MCF 10A (cell line): Measurements from ENCODE around the gene EVX1. TPM values are rescaled to one million over a fixed set of nuclear protein-coding genes. Genes with fewer than 3 reads are reported as not detected.

Experiments used
- BruUV-seq: library from RNA; stranded (reverse); fragments of 400-500 nt; replicated peaks from 2 replicates; lab custom pipeline; 2021; lab: Mats Ljungman, UMichigan
- CTCF ChIA-PET: fragments of 300-600 bp; sonication (Branson Sonifier 250); formaldehyde crosslinking; extraction: SDS; loops from one replicate; lab custom pipeline; 2021; ENCODE audit warnings: antibody characterized with exemption, inconsistent platforms; lab: Yijun Ruan, JAX
- POLR2A ChIA-PET: fragments of 300-600, 350-650 bp; sonication (Branson Sonifier 250); formaldehyde crosslinking; extraction: SDS; loops from one replicate; lab custom pipeline; 2020; ENCODE audit warnings: antibody characterized with exemption, inconsistent platforms; lab: Yijun Ruan, JAX
- DNase-seq: peaks from one replicate; pipeline ENCODE4 v3.0.0-alpha.2; 2018; ENCODE audit not compliant: unreplicated experiment
- H3K27ac Mint-ChIP-seq: one replicate; pipeline ENCODE4 v1.8.0; 2022; ENCODE audit warnings: mild to moderate bottlenecking, low read depth, mixed read lengths; ENCODE audit not compliant: unreplicated experiment
- H3K27me3 Mint-ChIP-seq: one replicate; pipeline ENCODE4 v1.8.0; 2022; ENCODE audit warnings: mixed read lengths; ENCODE audit not compliant: insufficient read depth, unreplicated experiment
- H3K36me3 Mint-ChIP-seq: one replicate; pipeline ENCODE4 v1.8.0; 2022; ENCODE audit warnings: mild to moderate bottlenecking, moderate library complexity, mixed read lengths; ENCODE audit not compliant: insufficient read depth, unreplicated experiment
- H3K4me1 Mint-ChIP-seq: one replicate; pipeline ENCODE4 v1.8.0; 2022; ENCODE audit warnings: mixed read lengths; ENCODE audit not compliant: insufficient read depth, unreplicated experiment
- H3K4me3 Mint-ChIP-seq: one replicate; pipeline ENCODE4 v1.8.0; 2022; ENCODE audit warnings: mild to moderate bottlenecking, moderate library complexity, mixed read lengths; ENCODE audit not compliant: unreplicated experiment
- H3K9me3 Mint-ChIP-seq: one replicate; pipeline ENCODE4 v1.8.0; 2022; ENCODE audit warnings: mixed read lengths; ENCODE audit not compliant: unreplicated experiment
- CTCF ChIP-seq: fragments of 200-600 bp; IDR thresholded peaks from one replicate; pipeline ENCODE4 v1.8.0; 2022; ENCODE audit warnings: antibody characterized with exemption, mild to moderate bottlenecking; ENCODE audit not compliant: unreplicated experiment
- intact Hi-C: fragments of 100-400 bp; cut with micrococcal nuclease; formaldehyde crosslinking; loops from 2 replicates; pipeline ENCODE4 v1.14.1; 2022
- total RNA-seq: library from RNA; stranded (reverse); gene quantifications from 2 replicates; pipeline ENCODE4 v1.2.3, GENCODE V29; 2022

The EVX1 gene
- total RNA-seq, 1 experiment from 2014 or later, result not detected

DNA sequence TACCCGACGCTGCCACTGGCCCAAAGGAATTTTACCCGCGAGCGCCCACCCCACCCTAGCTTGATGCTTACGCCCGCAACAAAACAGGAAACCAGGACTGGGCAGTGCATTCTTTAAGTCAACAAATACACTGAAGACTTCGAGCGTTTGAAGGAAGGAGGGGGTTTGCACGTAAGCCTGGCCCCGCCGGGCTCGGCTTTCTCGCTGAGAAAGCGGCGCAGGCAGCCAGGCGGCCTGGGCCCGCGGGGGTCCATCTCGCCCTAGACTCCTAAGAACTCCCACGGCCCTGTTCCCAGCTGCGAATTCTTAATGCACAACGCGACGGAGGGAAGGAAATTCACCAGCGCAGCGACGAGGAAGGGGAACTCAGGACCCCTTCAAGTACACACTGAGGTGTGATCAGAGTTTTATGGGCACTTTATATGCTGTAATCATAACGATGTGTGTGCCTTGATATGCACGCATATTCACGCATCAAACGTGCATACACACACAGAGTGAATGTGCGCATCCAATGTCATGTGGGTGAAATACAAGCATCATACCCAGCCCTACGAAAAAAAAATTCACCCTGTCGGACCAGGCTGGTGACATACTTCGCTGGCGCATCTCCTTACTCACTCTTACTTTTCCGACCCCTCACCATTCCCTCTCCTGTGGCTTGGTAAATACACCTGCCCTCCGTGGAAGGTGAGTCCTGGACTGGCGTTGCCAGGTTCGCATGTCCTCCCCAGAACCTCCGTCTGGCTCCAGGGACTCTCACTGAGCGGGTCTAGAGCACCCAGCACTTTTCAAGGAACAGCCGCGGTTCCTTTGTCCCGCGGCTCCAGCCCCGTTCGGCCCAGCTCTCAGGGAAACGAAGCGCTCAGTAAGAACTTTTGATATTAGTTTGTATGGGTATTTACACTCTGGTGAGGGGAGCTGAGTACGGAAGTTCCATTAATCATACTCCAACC, 37.0 kb upstream of the EVX1 start:
- no peak for DNase-seq
- H3K27ac Mint-ChIP-seq, result no peak overlapping the region
- H3K9me3 Mint-ChIP-seq, result no peaks in the 10 kb centered on the region
- H3K4me3 Mint-ChIP-seq, result no peak overlapping the region
- no peaks in the 10 kb centered on the region for H3K4me1 Mint-ChIP-seq
- H3K27me3 Mint-ChIP-seq, result peaks cover 49% of the 10 kb centered on the region
- intact Hi-C loops, result no loop called here
- CTCF ChIA-PET, result interaction anchor here (1.0 to 6.5 kb wide), 2 partner anchors 10 to 369 kb away, joined by 5 to 71 read pairs; no protein-coding TSS in a partner anchor
- no peaks in the 10 kb centered on the region for H3K36me3 Mint-ChIP-seq
- no peak for TF ChIP-seq CTCF
- POLR2A ChIA-PET, result interaction anchor here (0.7 kb wide), 1 partner anchor 1173 kb away, joined by 3 read pairs; no protein-coding TSS in a partner anchor
- no TSS peak for BruUV-seq

GRCh38 chr7:27207348-27207985, 35.1 kb upstream of the EVX1 start:
- no peaks in the 10 kb centered on the region for H3K9me3 Mint-ChIP-seq
- intact Hi-C loops, result no loop called here
- POLR2A ChIA-PET, result interaction anchor here (0.7 to 1.0 kb wide), 2 partner anchors 10 to 13 kb away, joined by 3 read pairs; no protein-coding TSS in a partner anchor
- no peaks in the 10 kb centered on the region for H3K36me3 Mint-ChIP-seq
- CTCF ChIA-PET, result interaction anchor here (1.0 to 6.5 kb wide), 6 partner anchors 9 to 887 kb away, joined by 3 to 71 read pairs (median 4); no protein-coding TSS in a partner anchor
- no peak overlapping the region for H3K4me3 Mint-ChIP-seq
- no peak for DNase-seq
- peaks cover 30% of the 10 kb centered on the region for H3K27me3 Mint-ChIP-seq
- no peak overlapping the region for H3K27ac Mint-ChIP-seq
- BruUV-seq, result no TSS peak
- H3K4me1 Mint-ChIP-seq, result no peaks in the 10 kb centered on the region
- TF ChIP-seq CTCF, result no peak

DNA sequence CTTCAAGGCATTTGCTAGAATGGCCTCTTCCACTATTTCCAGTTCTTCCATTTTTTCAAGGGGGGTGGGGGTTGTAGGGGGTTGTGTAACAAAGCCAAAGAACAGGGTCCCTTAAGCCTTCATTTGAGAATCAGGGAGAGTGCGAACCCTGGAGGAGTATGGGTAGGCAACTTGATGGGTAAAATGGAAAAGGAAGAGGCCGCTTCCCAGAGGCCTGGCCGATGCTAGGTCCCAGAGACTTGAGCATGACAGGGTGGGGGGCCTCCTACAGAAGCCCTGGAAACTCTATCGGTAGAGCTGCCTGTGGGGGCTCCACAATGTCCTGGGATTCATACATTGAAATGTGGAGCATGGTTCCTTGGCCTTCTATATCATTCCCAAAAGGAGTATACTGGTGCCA, 33.6 kb upstream of the EVX1 start:
- ChIA-PET POLR2A (interaction anchor here (0.6 to 1.0 kb wide), 2 partner anchors 184 to 399 kb away, joined by 3 read pairs; no protein-coding TSS in a partner anchor), CTCF (interaction anchor here (0.7 to 6.5 kb wide), 17 partner anchors 8 to 776 kb away, joined by 3 to 71 read pairs (median 4); no protein-coding TSS in a partner anchor)
- Mint-ChIP-seq H3K27ac (no peak overlapping the region), H3K27me3 (peaks cover 22% of the 10 kb centered on the region), H3K4me3 (no peak overlapping the region), H3K9me3 (no peaks in the 10 kb centered on the region), H3K36me3 (no peaks in the 10 kb centered on the region), H3K4me1 (no peaks in the 10 kb centered on the region)
- no TSS peak for BruUV-seq
- intact Hi-C loops, result no loop called here
- DNase-seq, result no peak
- no peak for TF ChIP-seq CTCF
